Measurements from ENCODE around the gene DKKL1. TPM values are rescaled to one million over a fixed set of nuclear protein-coding genes. Genes with fewer than 3 reads are reported as not detected.

DKKL1 gene
- total RNA-seq, 1 experiment from 2014 or later = 7.3 TPM

DNA sequence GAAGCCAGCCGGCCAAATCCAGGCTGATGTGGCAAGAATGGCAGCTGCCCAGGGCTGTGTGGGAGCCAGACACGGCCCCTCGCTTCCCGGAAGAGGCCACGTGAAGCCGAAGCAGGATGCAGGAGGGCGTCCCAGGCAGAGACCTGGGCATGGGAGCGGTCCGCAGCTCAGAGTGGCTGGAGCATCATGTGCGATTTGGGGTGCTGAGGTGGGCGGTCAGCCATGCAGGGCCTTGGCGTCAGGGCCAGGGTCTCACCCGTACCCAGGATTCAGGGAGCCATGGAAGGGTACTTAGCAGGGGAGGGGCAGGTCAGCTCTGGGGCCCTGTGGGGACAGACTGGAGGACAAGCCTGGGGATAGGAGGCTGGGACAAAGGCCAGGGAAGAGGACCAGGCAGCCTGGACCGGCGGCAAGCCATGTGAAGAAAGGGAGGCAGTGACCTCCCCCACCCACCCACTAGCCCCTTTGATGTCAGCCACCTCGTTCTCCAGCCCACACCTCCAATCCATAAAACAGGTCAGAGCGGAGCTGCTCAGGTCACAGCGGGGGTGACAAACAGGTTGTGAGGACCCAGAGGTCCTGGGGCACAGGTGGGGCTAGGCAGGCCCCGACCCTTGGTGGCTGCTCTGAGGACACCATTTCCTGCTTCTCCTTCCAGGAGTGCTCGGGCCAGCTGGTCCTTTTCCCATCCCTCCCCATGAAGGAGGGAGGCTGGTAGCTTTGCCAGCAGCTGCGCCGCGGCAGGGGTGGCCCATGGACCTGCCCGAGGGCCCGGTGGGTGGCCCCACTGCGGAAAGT is 26.7 kb downstream of the DKKL1 start:
- in situ Hi-C loops (cut with HindIII; ENCODE audit: low sequenced_read_pairs) = no loop called here
- peak; percentile 8 for DNase-seq (ENCODE audit: low spot score)

DNA sequence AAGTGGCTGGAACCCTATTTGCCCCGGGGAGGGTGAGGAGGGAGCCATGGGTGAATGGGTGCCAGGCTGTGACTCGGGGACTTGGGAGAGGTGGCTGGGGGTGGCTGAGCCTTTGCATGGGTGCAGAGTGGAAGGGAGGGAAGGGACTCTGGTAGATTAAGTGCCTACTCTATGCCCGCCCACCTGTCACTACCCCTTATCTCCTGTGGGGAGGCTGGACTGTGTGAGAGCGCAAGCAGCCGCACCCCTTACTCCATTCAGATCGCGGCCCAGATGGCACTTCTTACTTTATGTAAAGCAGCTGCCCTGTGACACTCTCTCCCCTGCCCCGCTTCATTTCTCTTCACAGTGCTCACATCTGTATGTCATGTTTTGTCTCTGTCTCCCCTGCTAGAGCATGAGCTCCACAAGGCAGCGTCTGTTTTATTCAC is 27.3 kb downstream of the DKKL1 start:
- in situ Hi-C loops (cut with HindIII; ENCODE audit: low sequenced_read_pairs) = no loop called here
- DNase-seq (ENCODE audit: low spot score) = peak; percentile 15

DNA sequence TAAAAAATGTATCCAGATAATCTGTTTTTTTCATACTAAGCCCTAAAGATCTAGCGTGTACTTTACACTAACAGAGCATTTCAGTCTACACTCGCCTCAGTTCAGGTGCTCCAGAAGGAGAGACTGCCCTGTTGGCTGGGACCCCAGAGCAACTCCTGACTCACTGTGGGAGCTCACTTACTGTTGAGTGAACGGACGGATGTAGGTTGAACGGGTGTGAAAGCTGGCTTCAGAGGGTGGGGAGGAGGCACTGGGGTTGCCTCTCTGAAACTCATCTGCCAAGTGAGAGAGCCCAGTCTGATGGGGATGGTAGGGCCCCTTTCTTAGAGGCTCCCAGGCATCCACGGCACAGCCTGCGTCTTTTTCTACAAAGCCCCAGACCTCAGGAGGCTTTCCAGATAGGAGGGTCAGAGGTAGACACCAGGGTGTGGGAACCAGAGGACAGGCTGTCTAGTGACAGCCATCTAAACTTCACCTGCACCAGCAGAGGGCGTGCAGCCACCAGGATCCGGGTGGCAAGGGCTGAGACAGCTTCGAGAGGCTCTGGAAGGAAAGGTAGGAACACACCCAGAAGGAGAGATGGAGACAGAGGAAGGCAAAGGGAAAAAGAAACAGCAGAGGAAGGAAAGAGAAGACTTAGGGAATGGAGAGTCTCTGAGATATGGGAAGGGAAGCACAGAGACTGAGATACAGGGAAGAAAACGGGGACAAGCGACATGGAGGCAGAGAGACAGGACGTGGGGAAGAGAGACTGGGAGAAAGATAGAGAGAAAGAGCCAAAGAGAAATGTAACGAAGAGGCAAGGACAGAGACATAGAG is 28.1 kb downstream of the DKKL1 start:
- in situ Hi-C loops (cut with HindIII; ENCODE audit: low sequenced_read_pairs) = no loop called here
- peak; percentile 96 for DNase-seq (ENCODE audit: low spot score)

DNA sequence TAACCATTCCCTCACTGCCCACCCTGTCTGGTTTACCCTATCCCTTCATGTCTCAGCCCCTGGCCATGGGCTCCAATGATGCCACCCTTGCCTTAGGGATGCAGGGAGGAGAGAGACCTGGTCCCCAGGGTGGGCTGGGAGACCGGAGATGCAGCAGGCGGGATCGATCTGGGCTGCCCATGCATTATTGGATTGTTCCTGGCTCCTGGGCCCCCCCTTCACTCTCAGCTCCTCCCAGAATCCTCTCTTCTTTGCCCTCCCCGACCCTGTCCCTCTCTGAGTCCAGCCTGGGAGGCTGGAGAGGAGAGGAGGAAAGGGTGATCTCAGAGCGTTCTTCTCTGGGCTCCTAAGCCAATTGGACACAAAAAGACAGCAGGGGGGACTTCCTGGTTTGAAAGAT is 30.2 kb downstream of the DKKL1 start:
- in situ Hi-C loops (cut with HindIII; ENCODE audit: low sequenced_read_pairs) = no loop called here
- DNase-seq (ENCODE audit: low spot score) = peak; percentile 16

DNA sequence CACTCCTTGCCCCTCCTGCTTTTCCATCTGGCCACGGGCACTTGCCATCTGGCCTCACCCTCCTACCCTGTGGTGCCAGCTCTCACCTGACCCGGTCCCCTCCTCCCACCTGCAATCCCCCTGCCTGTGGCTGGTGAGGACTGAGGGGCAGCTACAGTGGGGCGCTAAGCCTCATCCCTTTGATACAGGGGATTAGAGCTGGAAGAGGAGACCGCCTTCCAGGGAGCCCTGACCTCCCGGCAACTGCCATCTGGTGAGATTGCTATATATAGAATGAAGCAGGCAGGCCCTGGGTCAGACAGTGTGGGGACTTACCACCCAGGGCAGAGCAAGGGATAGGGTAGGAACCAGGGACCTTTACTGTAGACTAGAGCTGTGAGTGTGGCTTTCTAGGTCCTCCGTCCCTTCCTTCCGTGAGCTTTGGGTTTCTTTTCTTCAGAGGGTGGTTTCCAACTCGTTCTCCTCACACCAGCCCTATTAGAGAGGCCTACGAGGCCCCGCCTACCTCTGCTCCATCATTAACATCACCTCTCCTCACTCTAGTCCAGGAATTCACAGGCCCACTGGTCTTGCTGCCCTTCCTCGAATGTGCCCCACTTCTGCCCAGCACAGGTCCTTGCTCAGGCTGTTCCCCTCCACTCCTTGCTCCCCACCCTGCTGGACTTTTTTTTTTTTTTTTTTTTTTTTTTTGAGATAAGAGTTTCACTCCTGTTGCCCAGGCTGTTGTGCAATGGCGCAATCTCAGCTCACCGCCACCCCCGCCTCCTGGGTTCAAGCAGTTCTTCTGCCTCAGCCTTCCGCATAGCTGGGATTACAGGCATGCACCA is 32.1 kb downstream of the DKKL1 start:
- in situ Hi-C loops (cut with HindIII; ENCODE audit: low sequenced_read_pairs) = no loop called here
- DNase-seq (ENCODE audit: low spot score) = peak; percentile 87

DNA sequence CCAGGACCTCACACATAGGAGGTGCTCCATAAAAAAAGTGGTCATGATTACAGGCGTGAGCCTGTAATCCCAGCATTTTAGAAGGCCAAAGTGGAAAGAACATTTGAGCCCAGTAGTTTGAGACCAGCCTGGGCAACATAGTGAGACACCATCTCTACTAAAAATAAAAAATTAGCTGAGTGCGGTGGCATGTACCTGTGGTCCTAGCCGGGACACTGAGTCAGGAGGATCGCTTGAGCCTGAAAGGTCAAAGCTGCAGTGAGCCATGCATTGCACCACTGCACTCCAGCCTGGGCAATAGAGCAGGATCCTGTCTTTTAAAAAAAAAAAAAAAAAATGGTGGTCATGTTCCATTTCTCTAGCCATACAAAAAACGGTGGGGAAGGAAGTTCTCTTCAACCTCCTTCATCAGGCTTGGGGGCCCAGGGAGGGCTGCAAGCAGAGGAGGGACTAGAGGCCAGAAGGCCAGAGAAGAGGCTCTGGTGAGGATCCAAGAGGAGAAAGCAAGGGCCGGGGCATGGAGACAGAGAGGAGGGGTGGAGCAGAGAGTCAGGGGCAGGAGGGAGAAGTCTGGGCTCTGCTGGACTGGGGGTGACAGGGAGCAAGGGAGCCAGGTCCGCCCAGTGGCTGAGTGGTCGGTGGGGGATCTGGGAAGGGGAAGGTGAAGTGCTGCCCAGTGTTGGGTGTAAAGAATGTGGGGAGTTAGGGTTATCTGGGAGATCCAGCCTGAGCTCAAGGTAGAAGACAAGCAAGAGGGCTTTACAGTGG is 33.2 kb downstream of the DKKL1 start:
- no peak for DNase-seq (ENCODE audit: low spot score)
- in situ Hi-C loops (cut with HindIII; ENCODE audit: low sequenced_read_pairs) = no loop called here

DNA sequence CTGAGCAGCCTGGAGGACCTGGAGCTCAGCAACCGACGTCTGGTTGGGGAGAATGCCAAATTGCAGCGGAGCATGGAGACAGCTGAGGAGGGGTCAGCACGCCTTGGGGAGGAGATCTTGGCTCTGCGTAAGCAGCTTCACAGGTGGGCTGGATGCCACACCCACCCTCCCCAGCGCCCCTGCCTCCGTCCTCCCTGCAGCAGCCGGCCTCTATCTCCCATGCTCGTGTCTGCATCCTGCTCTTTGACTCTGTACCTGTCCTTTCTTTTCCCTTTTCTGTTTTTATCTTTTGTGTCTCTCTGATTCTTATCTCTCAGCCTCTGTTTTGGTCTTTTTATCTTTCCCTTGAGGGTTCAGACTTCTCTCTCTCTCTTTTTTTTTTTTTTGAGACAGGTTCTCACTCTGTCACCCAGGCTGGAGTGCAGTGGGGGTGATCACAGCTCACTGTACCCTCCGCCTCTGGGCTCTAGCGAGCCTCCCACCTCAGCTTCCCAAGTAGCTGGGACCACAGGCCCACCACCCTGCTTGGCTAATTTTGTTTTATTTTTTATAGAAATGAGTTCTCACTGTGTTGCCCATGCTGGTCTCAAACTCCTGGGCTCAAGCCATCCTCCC is 34.4 kb downstream of the DKKL1 start:
- peak; percentile 23 for DNase-seq (ENCODE audit: low spot score)
- in situ Hi-C loops (cut with HindIII; ENCODE audit: low sequenced_read_pairs) = no loop called here

DNA sequence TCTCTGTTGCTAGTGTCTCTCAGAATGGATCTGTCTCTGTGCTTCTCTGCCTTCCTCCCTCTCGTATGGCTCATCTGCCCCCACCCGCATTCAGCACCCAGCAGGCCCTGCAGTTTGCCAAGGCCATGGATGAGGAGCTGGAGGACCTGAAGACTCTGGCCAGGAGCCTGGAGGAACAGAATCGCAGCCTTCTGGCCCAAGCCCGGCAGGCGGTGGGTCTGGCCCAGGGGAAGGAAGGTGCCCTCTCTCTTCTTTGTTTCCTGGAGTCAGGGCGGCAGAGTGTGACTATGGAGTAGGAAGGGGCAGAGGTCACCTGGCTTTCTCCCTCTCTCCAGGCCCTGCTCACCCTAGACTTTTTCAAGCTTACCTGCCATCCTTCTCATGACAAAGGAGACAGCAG is 35.3 kb downstream of the DKKL1 start:
- in situ Hi-C loops (cut with HindIII; ENCODE audit: low sequenced_read_pairs) = no loop called here
- DNase-seq (ENCODE audit: low spot score) = peak; percentile 68

DNA sequence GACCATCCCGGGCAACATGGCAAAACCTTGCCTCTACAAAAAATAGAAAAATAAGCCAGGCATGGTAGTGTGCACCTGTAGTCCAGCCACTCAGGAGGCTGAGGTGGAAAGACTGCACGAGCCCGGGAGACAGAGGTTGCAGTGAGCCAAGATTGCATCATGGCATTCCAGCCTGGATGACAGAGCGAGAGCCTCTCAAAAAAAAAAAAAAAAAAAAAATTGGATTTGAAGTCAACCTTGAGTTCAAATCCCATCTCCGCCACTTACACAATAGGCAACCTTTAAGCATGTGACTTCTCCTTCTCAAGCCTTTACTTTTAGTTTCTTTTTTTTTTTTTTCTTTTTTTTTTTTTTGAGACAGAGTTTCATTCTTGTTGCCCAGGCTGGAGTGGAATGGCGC is 36.4 kb downstream of the DKKL1 start:
- no peak for DNase-seq (ENCODE audit: low spot score)
- in situ Hi-C loops (cut with HindIII; ENCODE audit: low sequenced_read_pairs) = no loop called here

DNA sequence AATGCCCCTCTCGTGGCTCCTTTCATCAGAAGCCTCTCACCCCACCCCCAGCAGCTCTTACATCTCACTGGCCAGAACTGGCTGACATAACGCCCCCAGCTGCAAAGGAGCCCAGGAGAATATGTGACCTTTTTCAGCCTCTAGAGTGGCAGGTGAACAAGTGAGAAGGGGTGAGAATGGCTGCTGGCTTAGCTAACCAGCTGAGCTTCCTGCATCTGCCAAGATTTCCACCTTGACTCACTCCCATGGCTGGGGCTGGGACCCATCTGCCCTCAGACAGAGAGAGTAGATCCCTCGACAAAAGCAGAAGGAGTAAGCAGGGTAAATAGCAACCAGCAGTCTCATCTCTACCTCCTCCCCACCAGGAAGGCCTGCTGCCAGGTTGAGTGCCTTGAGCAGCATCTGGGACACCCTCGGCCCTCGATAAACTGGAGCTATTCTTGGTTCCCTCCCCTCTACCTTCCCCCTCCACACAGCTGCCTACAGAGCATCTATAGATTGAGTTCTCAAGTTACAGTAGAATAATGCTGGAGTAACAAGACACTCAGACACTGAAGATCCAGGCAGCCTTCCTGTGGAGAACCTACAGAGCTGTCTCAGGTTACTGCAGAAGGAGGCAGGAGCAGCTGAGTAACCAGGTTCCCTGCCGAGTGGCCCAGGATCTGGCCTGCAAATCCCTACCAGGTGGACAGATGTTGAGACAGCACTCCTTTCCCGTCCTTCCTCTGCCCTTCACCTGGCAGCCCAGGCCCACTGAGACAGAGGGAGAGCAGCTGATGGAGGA is 39.9 kb downstream of the DKKL1 start:
- in situ Hi-C loops (cut with HindIII; ENCODE audit: low sequenced_read_pairs) = no loop called here
- DNase-seq (ENCODE audit: low spot score) = peak; percentile 32

DNA sequence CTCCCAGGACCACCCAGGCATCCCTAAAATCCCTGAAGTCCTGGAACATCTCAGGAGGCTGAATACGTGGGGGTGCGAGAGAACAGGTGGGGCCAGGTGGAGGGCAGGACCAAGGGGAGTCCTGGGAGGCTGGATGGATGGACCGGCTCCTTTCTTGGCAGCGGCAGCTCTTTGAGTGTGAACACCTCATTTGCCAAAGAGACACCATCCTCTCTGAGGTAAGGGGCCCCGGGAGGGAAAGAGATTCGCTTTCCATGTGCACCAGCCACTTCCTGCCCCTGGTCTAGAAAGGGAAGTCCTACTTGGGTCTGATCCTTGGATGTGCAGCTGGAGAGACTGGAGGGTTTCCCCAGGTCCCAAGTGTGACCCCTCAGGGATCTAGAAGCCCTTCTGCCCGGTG is 43.4 kb downstream of the DKKL1 start:
- no peak for DNase-seq (ENCODE audit: low spot score)
- in situ Hi-C loops (cut with HindIII; ENCODE audit: low sequenced_read_pairs) = no loop called here

DNA sequence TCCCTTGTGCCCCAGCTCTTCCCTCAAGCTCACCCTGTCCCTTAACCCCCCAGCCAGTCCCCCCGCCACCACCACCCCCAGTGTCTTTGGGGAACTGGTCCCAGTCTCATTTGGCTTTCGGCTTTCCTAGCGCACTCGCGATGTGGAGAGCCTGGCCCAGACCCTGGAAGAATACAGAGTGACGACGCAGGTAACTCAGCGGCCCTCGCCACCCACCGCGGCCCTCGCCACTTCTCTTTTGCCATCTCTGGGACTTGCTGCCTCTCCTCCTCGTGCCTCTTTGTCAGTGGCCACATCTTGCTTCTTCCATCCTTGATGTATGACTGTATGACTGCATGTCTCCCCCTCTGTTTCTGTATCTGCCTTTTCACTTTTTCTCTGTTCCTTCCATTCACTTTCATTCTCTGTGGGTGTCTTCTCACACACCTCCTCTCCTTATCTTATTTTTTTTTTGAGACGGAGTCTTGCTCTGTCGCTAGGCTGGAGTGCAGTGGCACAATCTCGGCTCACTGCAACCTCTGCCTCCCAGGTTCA is 43.9 kb downstream of the DKKL1 start:
- no peak for DNase-seq (ENCODE audit: low spot score)
- in situ Hi-C loops (cut with HindIII; ENCODE audit: low sequenced_read_pairs) = no loop called here

DNA sequence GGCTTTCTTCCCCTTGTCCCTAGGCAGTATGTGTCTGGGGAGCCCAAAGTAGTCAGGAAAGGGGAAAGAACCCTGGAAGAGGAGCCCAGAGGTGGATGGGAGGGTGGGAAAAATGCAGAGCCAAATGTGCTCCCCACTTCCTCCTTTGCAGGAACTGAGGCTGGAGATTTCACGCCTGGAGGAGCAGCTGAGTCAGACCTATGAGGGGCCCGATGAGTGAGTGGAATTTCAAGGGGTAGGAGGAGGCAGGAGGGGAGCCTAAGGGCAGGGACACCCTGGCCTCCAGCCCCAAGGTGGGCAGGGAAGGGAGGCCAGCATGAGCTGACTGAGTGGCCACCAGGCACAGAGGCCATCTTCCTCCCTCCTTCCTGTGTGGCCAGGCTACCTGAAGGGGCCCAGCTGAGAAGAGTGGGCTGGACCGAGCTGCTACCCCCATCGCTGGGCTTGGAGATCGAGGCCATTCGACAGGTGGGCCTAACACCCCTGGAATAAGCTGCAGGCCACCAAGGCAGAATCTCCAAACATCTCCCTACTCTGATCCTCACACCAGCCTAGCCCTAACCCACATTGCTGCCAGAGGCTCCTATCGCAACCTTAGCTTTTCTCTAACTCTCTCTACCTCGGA is 45.3 kb downstream of the DKKL1 start:
- in situ Hi-C loops (cut with HindIII; ENCODE audit: low sequenced_read_pairs) = no loop called here
- DNase-seq (ENCODE audit: low spot score) = no peak

DNA sequence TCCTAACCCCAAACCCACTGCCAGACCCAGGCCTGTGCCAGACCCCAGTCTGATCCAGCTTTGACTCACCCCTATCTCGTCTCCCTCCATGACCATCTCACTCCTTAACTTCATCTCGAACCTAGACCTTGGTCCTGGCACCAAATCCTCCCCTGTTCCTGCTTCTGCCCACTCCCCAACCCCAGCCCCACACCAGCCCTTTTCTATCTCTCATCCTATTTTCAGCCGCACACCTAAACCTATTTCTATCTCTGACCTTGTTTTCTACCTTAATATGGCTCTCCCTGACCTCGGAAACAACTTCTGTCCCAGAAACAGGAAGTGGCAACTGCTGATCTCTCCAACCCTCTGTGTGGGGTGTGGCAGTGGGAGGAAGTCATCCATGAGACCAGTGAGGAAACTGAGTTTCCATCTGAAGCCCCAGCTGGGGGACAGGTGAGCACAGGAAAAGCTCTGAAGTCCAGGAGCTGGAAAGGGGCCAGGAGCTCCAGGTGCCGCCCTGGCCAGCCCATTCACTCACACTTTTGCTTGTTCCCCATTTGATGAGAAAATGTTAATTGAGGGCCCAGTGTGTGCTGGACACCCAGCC is 45.9 kb downstream of the DKKL1 start:
- DNase-seq (ENCODE audit: low spot score) = no peak
- in situ Hi-C loops (cut with HindIII; ENCODE audit: low sequenced_read_pairs) = no loop called here

DNA sequence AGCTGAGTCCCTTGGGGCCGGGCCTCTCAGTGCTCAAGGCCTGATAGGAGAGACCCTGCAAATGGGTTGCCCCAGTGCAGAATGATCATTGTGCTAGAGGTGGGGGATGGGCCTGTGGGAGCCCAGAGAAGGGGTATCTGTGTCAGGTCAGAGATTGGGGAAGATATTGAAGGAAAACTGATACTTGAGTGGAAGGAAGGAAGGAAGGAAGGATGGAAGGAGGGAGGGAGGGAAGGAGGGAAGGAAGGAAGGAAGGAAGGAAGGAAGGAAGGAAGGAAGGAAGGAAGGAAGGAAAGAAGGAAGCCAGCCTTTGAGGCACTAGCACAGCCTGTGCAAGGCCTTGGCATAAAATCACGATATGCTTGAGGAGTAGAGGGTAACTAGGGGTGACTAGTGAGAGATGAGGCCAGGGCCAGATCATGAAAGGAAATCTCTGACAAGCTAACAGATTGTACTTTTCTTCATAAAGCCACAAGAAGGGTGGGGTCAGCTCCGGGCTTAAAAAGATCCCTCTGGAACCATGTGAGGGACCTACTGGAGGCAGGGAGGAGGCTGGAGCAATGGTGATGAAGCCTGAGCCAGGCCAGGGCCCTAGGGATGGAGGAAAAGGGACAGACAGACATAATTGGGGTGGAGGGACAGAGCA is 48.1 kb downstream of the DKKL1 start:
- in situ Hi-C loops (cut with HindIII; ENCODE audit: low sequenced_read_pairs) = no loop called here

DNA sequence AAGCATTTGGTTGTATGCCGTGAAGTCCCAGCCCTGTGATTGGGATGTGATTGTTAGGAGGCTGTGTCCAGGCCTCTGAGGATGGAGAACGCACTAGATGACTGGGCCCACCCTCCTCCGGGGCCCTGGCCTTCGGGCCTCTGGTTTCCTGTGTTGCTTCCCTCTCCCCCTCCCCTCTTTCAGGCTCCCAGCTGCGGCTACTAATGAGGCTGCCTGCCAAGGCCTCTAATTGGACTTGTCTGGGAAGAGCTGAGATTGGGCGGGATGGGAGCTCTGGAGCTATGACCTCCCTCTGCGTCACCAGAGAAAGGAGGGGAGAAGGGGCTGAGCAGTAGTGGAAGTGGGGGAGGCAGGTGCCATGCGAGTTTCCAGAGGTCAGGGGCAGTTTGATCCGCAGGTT is 49.7 kb downstream of the DKKL1 start:
- in situ Hi-C loops (cut with HindIII; ENCODE audit: low sequenced_read_pairs) = no loop called here
- DNase-seq (ENCODE audit: low spot score) = no peak

More for the DNA sequence above, 48.1 kb downstream of the DKKL1 start:
- DNase-seq (ENCODE audit: low spot score) = no peak
